Motor neuron (in vitro differentiated cells): ENCODE measurements around the gene KRR1. TPM values are rescaled to one million over a fixed set of nuclear protein-coding genes. Genes with fewer than 3 reads are reported as not detected.
"Not testable (repeated sequence)": the region's sequence is repeated elsewhere in the genome, so short reads cannot be mapped to it uniquely, and the experiment has no call there.

Experiments used
- ATAC-seq, 8 experiments: fragments of 200-7000 bp; cut with Tn5 transposase; replicated peaks in 6 of 8; 2 replicates each; pipeline ENCODE4 v1.8.0; 2021; ENCODE audit warnings: mild to moderate bottlenecking in 8 of 8, moderate library complexity in 8 of 8
- H3K27ac ChIP-seq, 2 donors: fragments of 250-450 bp; sonication (Bioruptor Pico); 2 replicates each; pipeline ENCODE4 v1.9.0; 2021; ENCODE audit warnings: antibody characterized with exemption in 2 of 2, mild to moderate bottlenecking in 2 of 2, moderate library complexity in 1 of 2
- H3K4me1 ChIP-seq, 2 donors: fragments of 250-450 bp; sonication (Bioruptor Pico); replicated peaks in 1 of 2; 2 replicates each; pipeline ENCODE4 v1.6.1; 2021; ENCODE audit warnings: antibody characterized with exemption in 2 of 2, mild to moderate bottlenecking in 2 of 2, moderate library complexity in 1 of 2
- H3K4me3 ChIP-seq, 5 donors: fragments of 250-450 bp; sonication (Bioruptor Pico); 2 replicates each; pipeline ENCODE4 v1.9.0; 2021; ENCODE audit warnings: antibody characterized with exemption in 5 of 5, mild to moderate bottlenecking in 5 of 5, moderate library complexity in 4 of 5
- WGBS, 10 experiments: fragments of 450-650 bp; shearing (Covaris generic); methylation state at CpG; one replicate each; pipeline ENCODE4 v1.0.0; 2022; 5-methylcytosine and 5-hydroxymethylcytosine counted together
- in situ Hi-C, 9 experiments: fragments of 400-800 bp; cut with MboI; loops; one replicate each; pipeline ENCODE4 v1.15.0; 2021; ENCODE audit warnings: low sequenced_read_pairs in 9 of 9, low pct_unique_long_range_greater_than_20kb in 2 of 9; ENCODE audit not compliant: unreplicated experiment in 9 of 9
- total RNA-seq, 8 experiments: library from RNA; unstranded; fragments of 300-600 nt; gene quantifications; 2 replicates each; pipeline versions ENCODE4 v1.2.3 to v1.2.4, GENCODE V29; 2022

Gene KRR1
- total RNA-seq, 8 experiments from 2014 or later: 21.1 to 60.7 (median 33.4) TPM

GRCh38 chr12:75521224-75521623 lies 9.8 kb upstream of the KRR1 start:
- ATAC-seq, H3K27ac ChIP-seq, H3K4me3 ChIP-seq, in situ Hi-C loops, H3K4me1 ChIP-seq: not testable (repeated sequence)

GRCh38 chr12:75509621-75510020 lies 1.8 kb downstream of the KRR1 start:
- no peak overlapping the region for H3K27ac ChIP-seq
- ATAC-seq: no peak
- no peak overlapping the region for H3K4me3 ChIP-seq
- 60 to 95% (median 67%) methylated on average over 1 to 4 of the region's 4 CpGs; no CpG with 5 or more reads in 3 of the 10 experiments for WGBS, 10 experiments
- in situ Hi-C loops: no loop called here
- H3K4me1 ChIP-seq: peaks cover 6 to 12% of the 10 kb centered on the region in 2 donors

GRCh38 chr12:75508159-75508558 lies 3.2 kb downstream of the KRR1 start:
- in situ Hi-C loops: no loop called here

GRCh38 chr12:75507086-75507485 lies 4.3 kb downstream of the KRR1 start:
- WGBS, 10 experiments: 45 to 100% (median 92%) methylated on average over 1 to 2 of the region's 2 CpGs
- Histone ChIP-seq H3K4me3 (no peak overlapping the region), H3K4me1 (peaks cover 6 to 12% of the 10 kb centered on the region in 2 donors), H3K27ac (no peak overlapping the region)
- no peak for ATAC-seq
- in situ Hi-C loops: no loop called here

More at GRCh38 chr12:75508159-75508558, 3.2 kb downstream of the KRR1 start:
- no peak for ATAC-seq
- Histone ChIP-seq H3K4me3 (no peak overlapping the region), H3K27ac (no peak overlapping the region), H3K4me1 (peaks cover 6 to 12% of the 10 kb centered on the region in 2 donors)
- WGBS, 10 experiments: 35 to 100% (median 82%) methylated on average over 1 to 2 of the region's 2 CpGs

GRCh38 chr12:75505706-75506312 lies 5.6 kb downstream of the KRR1 start:
- ATAC-seq: peak in 1 of 8 experiments; percentile 39
- Histone ChIP-seq H3K4me1 (peaks cover 6 to 12% of the 10 kb centered on the region in 2 donors), H3K27ac (no peak overlapping the region), H3K4me3 (no peak overlapping the region)
- in situ Hi-C loops: no loop called here
- WGBS, 10 experiments: 61 to 100% (median 95%) methylated on average over 1 to 2 of the region's 2 CpGs; no CpG with 5 or more reads in 1 of the 10 experiments

GRCh38 chr12:75503866-75504265 lies 7.5 kb downstream of the KRR1 start:
- in situ Hi-C loops: no loop called here
- Histone ChIP-seq H3K4me3 (no peak overlapping the region), H3K27ac (no peak overlapping the region), H3K4me1 (no peaks in the 10 kb centered on the region)
- ATAC-seq: no peak
- WGBS, 10 experiments: 77 to 100% (median 97%) methylated on average over 2 to 3 of the region's 3 CpGs; no CpG with 5 or more reads in 1 of the 10 experiments

GRCh38 chr12:75503459-75503858 lies 8.0 kb downstream of the KRR1 start:
- WGBS, 10 experiments: 47 to 94% (median 81%) methylated on average over 2 to 3 of the region's 3 CpGs
- Histone ChIP-seq H3K4me1 (no peaks in the 10 kb centered on the region), H3K4me3 (no peak overlapping the region), H3K27ac (no peak overlapping the region)
- in situ Hi-C loops: no loop called here
- ATAC-seq: no peak

- H3K4me3 ChIP-seq: no peak overlapping the region
- H3K27ac ChIP-seq: no peak overlapping the region
- 60 to 100% (median 85%) methylated on average over 1 to 2 of the region's 2 CpGs; no CpG with 5 or more reads in 1 of the 10 experiments for WGBS, 10 experiments
- in situ Hi-C loops: loop anchor here in 1 of 9 experiments (25.0 kb wide), 1 partner anchor 804 kb away; no protein-coding TSS in a partner anchor
- ATAC-seq: no peak
- H3K4me1 ChIP-seq: no peaks in the 10 kb centered on the region
Measured at GRCh38 chr12:75491169-75491568, 20.2 kb downstream of the KRR1 start.

GRCh38 chr12:75489613-75490210 lies 21.7 kb downstream of the KRR1 start:
- Histone ChIP-seq H3K4me3 (no peak overlapping the region), H3K27ac (no peak overlapping the region)
- in situ Hi-C loops: loop anchor here in 1 of 9 experiments (25.0 kb wide), 1 partner anchor 802 kb away; no protein-coding TSS in a partner anchor

GRCh38 chr12:75489187-75489586 lies 22.2 kb downstream of the KRR1 start:
- ATAC-seq: peak in 2 of 8 experiments; percentile 30 to 32
- no peaks in the 10 kb centered on the region for H3K4me1 ChIP-seq
- 29 to 100% (median 67%) methylated on average over 1 to 2 of the region's 2 CpGs; no CpG with 5 or more reads in 2 of the 10 experiments for WGBS, 10 experiments
- in situ Hi-C loops: loop anchor here in 1 of 9 experiments (25.0 kb wide), 1 partner anchor 802 kb away; no protein-coding TSS in a partner anchor
- H3K4me3 ChIP-seq: no peak overlapping the region
- no peak overlapping the region for H3K27ac ChIP-seq

More at GRCh38 chr12:75489613-75490210, 21.7 kb downstream of the KRR1 start:
- 40 to 98% (median 83%) methylated on average over 2 to 7 of the region's 7 CpGs for WGBS, 10 experiments
- H3K4me1 ChIP-seq: no peaks in the 10 kb centered on the region
- peak in 1 of 8 experiments; percentile 15 for ATAC-seq

GRCh38 chr12:75488553-75488952 lies 22.9 kb downstream of the KRR1 start:
- H3K4me3 ChIP-seq: no peak overlapping the region
- ATAC-seq: peak in 3 of 8 experiments; percentile 38 to 63 (median 50)
- H3K27ac ChIP-seq: no peak overlapping the region
- in situ Hi-C loops: loop anchor here in 1 of 9 experiments (25.0 kb wide), 1 partner anchor 801 kb away; no protein-coding TSS in a partner anchor
- H3K4me1 ChIP-seq: no peaks in the 10 kb centered on the region

GRCh38 chr12:75487308-75487707 lies 24.1 kb downstream of the KRR1 start:
- WGBS, 10 experiments: 70 to 100% (median 92%) methylated on average over 1 to 4 of the region's 4 CpGs; no CpG with 5 or more reads in 2 of the 10 experiments
- in situ Hi-C loops: loop anchor here in 1 of 9 experiments (25.0 kb wide), 1 partner anchor 800 kb away; no protein-coding TSS in a partner anchor
- H3K27ac ChIP-seq: no peak overlapping the region
- ATAC-seq: no peak
- no peaks in the 10 kb centered on the region for H3K4me1 ChIP-seq
- H3K4me3 ChIP-seq: no peak overlapping the region

GRCh38 chr12:75484450-75484849 lies 27.0 kb downstream of the KRR1 start:
- H3K27ac ChIP-seq, ATAC-seq, H3K4me1 ChIP-seq, H3K4me3 ChIP-seq: not testable (repeated sequence)
- 63 to 100% (median 86%) methylated on average over 1 to 2 of the region's 2 CpGs; no CpG with 5 or more reads in 3 of the 10 experiments for WGBS, 10 experiments
- in situ Hi-C loops: loop anchor here in 1 of 9 experiments (25.0 kb wide), 1 partner anchor 797 kb away; no protein-coding TSS in a partner anchor
